KMS-11 (cell line): ENCODE data around the gene SAMD10.

Experiments used
- H2AFZ ChIP-seq: fragments of 200-600 bp; sonication (generic); 2 replicates; pipeline ENCODE4 v1.6.1; 2016; ENCODE audit warnings: antibody characterized with exemption, mixed run types, low read depth
- H3K27ac ChIP-seq: fragments of 200-600 bp; sonication (generic); 2 replicates; pipeline ENCODE4 v1.6.1; 2016; ENCODE audit warnings: mild to moderate bottlenecking, mixed run types
- H3K27me3 ChIP-seq: fragments of 200-600 bp; sonication (generic); 2 replicates; pipeline ENCODE4 v1.6.1; 2017; ENCODE audit warnings: mild to moderate bottlenecking, low read depth, mixed run types, moderate library complexity; ENCODE audit not compliant: insufficient read depth
- H3K36me3 ChIP-seq: fragments of 200-600 bp; sonication (generic); 2 replicates; pipeline ENCODE4 v1.6.1; 2017; ENCODE audit warnings: mild to moderate bottlenecking, mixed run types; ENCODE audit not compliant: insufficient read depth
- H3K4me1 ChIP-seq: fragments of 200-600 bp; sonication (generic); 2 replicates; pipeline ENCODE4 v1.6.1; 2016; ENCODE audit warnings: mild to moderate bottlenecking, low read depth, mixed run types; ENCODE audit not compliant: poor library complexity, severe bottlenecking
- H3K4me2 ChIP-seq: fragments of 200-600 bp; sonication (generic); 2 replicates; pipeline ENCODE4 v1.7.0; 2016; ENCODE audit warnings: mild to moderate bottlenecking, mixed run types
- H3K4me3 ChIP-seq: fragments of 200-600 bp; sonication (generic); IDR thresholded peaks from 2 replicates; pipeline ENCODE4 v1.6.1; 2017; ENCODE audit warnings: low read depth, low read length, mixed read lengths; ENCODE audit not compliant: insufficient read depth
- H3K79me2 ChIP-seq: fragments of 200-600 bp; sonication (generic); 2 replicates; pipeline ENCODE4 v1.6.1; 2016; ENCODE audit warnings: low read depth, mixed run types; ENCODE audit not compliant: insufficient read depth
- H3K9ac ChIP-seq: fragments of 200-600 bp; sonication (generic); 2 replicates; pipeline ENCODE4 v1.6.1; 2016; ENCODE audit warnings: mild to moderate bottlenecking, mixed run types
- H4K20me1 ChIP-seq: fragments of 200-600 bp; sonication (generic); 2 replicates; pipeline ENCODE4 v1.6.1; 2016; ENCODE audit warnings: mild to moderate bottlenecking, mixed run types; ENCODE audit not compliant: insufficient read depth
- TF ChIP-seq, protein P1 (sequence below): fragments of 200-600 bp; sonication (generic); conservative IDR thresholded peaks from 2 replicates; pipeline ENCODE4 v1.6.1; 2017; ENCODE audit warnings: low read depth, mild to moderate bottlenecking, antibody characterized with exemption, low read length, moderate library complexity, mixed read lengths

Gene SAMD10

DNA sequence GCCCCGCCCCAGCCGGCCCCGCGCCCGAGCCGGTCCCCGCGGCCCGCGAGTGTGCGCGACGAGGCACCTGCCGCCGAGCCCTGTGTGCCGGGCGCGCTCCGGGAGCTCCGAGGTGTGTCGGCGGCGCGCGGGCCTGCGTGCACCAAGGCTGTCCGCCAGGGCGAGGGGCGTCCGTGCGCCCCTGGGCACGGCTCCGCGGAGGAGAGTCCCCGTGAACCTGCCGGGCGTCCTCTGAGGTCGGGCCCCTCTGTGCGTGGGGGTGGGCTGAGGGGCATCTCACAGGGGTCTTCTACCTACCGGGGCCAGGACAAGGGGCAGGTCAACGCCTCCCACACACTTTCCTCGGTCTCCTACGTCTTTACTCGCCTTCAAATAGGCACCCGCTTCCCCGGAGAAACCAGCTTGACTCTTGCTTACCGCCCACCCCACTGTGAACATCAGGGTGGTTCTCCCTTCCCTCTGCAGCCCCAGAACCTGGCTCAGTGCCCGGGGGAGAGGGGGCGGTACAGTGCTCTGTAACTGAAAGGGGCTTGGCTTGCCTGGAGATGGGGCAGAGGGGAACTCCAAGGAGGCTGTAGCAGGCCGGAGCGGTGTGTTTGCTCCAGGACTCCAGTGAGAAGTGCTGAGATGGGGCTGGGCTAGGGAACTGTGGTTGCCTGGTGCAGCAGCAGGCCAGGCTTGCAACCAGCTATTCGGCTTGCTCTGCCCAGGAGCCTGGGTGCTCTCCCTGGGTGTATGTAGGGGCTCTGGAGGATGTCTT lies at the start of gene SAMD10:
Gene SAMD10 (minus strand): TSS at position 86 of the 760 bp plus-strand sequence. CDS start 175 bp downstream, outside the sequence.
- Histone ChIP-seq H4K20me1 (no peaks in the 10 kb centered on the region), H3K79me2 (peaks cover 32% of the 10 kb centered on the region), H2AFZ (peak within 1 kb of the TSS; percentile 88), H3K4me3 (peak within 1 kb of the TSS; percentile 9), H3K27ac (peak within 1 kb of the TSS; percentile 68), H3K4me2 (peak within 1 kb of the TSS; percentile 92), H3K36me3 (peaks cover 3% of the 10 kb centered on the region; the same call in 1 of the 2 replicates), H3K9ac (peak within 1 kb of the TSS; percentile 64), H3K4me1 (peaks cover 29% of the 10 kb centered on the region), H3K27me3 (no peaks in the 10 kb centered on the region)
- TF ChIP-seq, protein P1, sequence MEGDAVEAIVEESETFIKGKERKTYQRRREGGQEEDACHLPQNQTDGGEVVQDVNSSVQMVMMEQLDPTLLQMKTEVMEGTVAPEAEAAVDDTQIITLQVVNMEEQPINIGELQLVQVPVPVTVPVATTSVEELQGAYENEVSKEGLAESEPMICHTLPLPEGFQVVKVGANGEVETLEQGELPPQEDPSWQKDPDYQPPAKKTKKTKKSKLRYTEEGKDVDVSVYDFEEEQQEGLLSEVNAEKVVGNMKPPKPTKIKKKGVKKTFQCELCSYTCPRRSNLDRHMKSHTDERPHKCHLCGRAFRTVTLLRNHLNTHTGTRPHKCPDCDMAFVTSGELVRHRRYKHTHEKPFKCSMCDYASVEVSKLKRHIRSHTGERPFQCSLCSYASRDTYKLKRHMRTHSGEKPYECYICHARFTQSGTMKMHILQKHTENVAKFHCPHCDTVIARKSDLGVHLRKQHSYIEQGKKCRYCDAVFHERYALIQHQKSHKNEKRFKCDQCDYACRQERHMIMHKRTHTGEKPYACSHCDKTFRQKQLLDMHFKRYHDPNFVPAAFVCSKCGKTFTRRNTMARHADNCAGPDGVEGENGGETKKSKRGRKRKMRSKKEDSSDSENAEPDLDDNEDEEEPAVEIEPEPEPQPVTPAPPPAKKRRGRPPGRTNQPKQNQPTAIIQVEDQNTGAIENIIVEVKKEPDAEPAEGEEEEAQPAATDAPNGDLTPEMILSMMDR: no peak

GRCh38 chr20:64027981-64028685 lies 48.7 kb upstream of the SAMD10 start:
- H3K79me2 ChIP-seq: no peaks in the 10 kb centered on the region
- H3K9ac ChIP-seq: no peak overlapping the region
- H4K20me1 ChIP-seq: no peaks in the 10 kb centered on the region
- no peaks in the 10 kb centered on the region; the same call in 1 of the 2 replicates for H3K36me3 ChIP-seq
- no peaks in the 10 kb centered on the region for H3K4me1 ChIP-seq
- no peaks in the 10 kb centered on the region for H3K27me3 ChIP-seq
- no peak overlapping the region for H3K4me3 ChIP-seq
- H2AFZ ChIP-seq: no peak overlapping the region
- H3K27ac ChIP-seq: no peak overlapping the region
- no peak overlapping the region for H3K4me2 ChIP-seq
- TF ChIP-seq, protein P1: no peak

DNA sequence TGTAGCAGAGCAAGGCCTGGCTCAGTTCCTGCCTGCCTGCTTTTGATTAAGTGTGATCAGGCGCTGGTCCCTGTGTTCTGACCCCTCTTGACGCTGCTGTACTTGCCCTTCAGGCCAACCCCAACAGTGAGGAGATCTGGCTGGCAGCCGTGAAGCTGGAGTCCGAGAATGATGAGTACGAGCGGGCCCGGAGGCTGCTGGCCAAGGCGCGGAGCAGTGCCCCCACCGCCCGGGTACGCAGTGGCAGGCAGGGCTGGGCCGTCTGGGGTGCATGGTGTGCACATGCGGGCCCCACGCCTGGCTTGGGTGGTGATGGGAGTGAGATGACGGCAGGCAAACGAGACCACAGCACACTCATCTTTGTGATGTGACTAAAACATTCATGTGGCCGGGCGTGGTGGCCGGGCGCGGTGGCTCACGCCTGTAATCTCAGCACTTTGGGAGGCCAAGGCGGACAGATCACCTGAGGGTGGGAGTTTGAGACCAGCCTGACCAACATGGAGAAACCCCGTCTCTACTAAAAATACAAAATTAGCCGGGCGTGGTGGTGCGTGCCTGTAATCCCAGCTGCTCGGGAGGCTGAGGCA lies 46.5 kb upstream of the SAMD10 start:
- H3K9ac ChIP-seq: no peak overlapping the region
- no peak overlapping the region for H3K27ac ChIP-seq
- H3K79me2 ChIP-seq: no peaks in the 10 kb centered on the region
- no peaks in the 10 kb centered on the region for H3K4me1 ChIP-seq
- TF ChIP-seq, protein P1: no peak
- H3K4me3 ChIP-seq: no peak overlapping the region
- H3K36me3 ChIP-seq: no peaks in the 10 kb centered on the region; the same call in 1 of the 2 replicates
- H4K20me1 ChIP-seq: no peaks in the 10 kb centered on the region
- H2AFZ ChIP-seq: no peak overlapping the region
- no peaks in the 10 kb centered on the region for H3K27me3 ChIP-seq
- H3K4me2 ChIP-seq: no peak overlapping the region

GRCh38 chr20:64025101-64025825 lies 45.8 kb upstream of the SAMD10 start:
- Histone ChIP-seq H4K20me1 (no peaks in the 10 kb centered on the region), H2AFZ (no peak overlapping the region), H3K79me2 (no peaks in the 10 kb centered on the region), H3K36me3 (no peaks in the 10 kb centered on the region; the same call in 1 of the 2 replicates), H3K27me3 (no peaks in the 10 kb centered on the region), H3K4me3 (no peak overlapping the region), H3K4me1 (no peaks in the 10 kb centered on the region), H3K4me2 (no peak overlapping the region), H3K9ac (no peak overlapping the region), H3K27ac (no peak overlapping the region)
- TF ChIP-seq, protein P1: no peak
